Endothelial cell of umbilical vein (primary cell): ENCODE results near the gene ENOPH1. TPM values are rescaled to one million over a fixed set of nuclear protein-coding genes. Genes with fewer than 3 reads are reported as not detected.

Source experiments
- BruUV-seq: library from RNA; stranded (reverse); fragments of 400-500 nt; replicated peaks from 2 replicates; lab custom pipeline; 2021; lab: Mats Ljungman, UMichigan
- CTCF ChIA-PET: fragments of 300-600, 350-600 bp; sonication (Branson Sonifier 250); formaldehyde crosslinking; loops from one replicate; lab custom pipeline; 2021; ENCODE audit warnings: antibody characterized with exemption, inconsistent platforms; lab: Charles Lee
- POLR2A ChIA-PET: fragments of 300-600, 350-600 bp; sonication (Branson Sonifier 250); formaldehyde crosslinking; loops from one replicate; lab custom pipeline; 2021; ENCODE audit warnings: antibody characterized with exemption, inconsistent platforms; lab: Charles Lee
- DNase-seq: peaks from one replicate; pipeline ENCODE4 v3.0.0-alpha.2; 2011; ENCODE audit warnings: low read depth, low spot score
- FAIRE-seq: peaks from 2 replicates; lab custom pipeline; 2011; peaks lifted over from hg19 to GRCh38; lab: Jason Lieb, UNC
- H2AFZ ChIP-seq: 2 replicates; pipeline ENCODE4 v1.6.0; 2012; ENCODE audit warnings: low read depth, low read length, control low read depth, inconsistent platforms
- H3K27ac ChIP-seq: 2 replicates; pipeline ENCODE4 v1.5.1; 2011; ENCODE audit warnings: low read depth, mild to moderate bottlenecking, control low read depth, low read length, moderate library complexity; ENCODE audit not compliant: insufficient read depth
- H3K27me3 ChIP-seq, 2 experiments: 2 replicates each; pipeline versions ENCODE4 v1.6.0 to v1.6.1; 2011; ENCODE audit warnings: low read length in 2 of 2, mixed read lengths in 1 of 2; ENCODE audit not compliant: control insufficient read depth in 2 of 2, insufficient read depth in 2 of 2
- H3K36me3 ChIP-seq, 2 experiments: 2 replicates in 1 of 2; 3 replicates in 1 of 2; pipeline ENCODE4 v1.5.1; 2011; ENCODE audit warnings: low read length in 2 of 2, mild to moderate bottlenecking in 1 of 2, moderate library complexity in 1 of 2; ENCODE audit not compliant: control insufficient read depth in 2 of 2, insufficient read depth in 2 of 2; ENCODE audit errors: extremely low read depth in 1 of 2
- H3K4me1 ChIP-seq: 3 replicates; pipeline ENCODE4 v1.5.1; 2011; ENCODE audit warnings: mild to moderate bottlenecking, low read length; ENCODE audit not compliant: control insufficient read depth, insufficient read depth; ENCODE audit errors: extremely low read depth
- H3K4me2 ChIP-seq: 2 replicates; pipeline ENCODE4 v1.6.1; 2011; ENCODE audit warnings: low read length, control low read depth, mixed read lengths; ENCODE audit not compliant: insufficient read depth
- H3K4me3 ChIP-seq, 3 experiments: fragments of 200-600 bp in 1 of 3; sonication (generic), shearing (Covaris generic) in 1 of 3; replicated peaks in 1 of 3; 2 replicates each; pipeline ENCODE4 v1.5.1; 2011 to 2016; ENCODE audit warnings: control low read depth in 3 of 3, low read length in 3 of 3, mild to moderate bottlenecking in 2 of 3, inconsistent platforms in 1 of 3, low read depth in 1 of 3, moderate library complexity in 1 of 3; ENCODE audit not compliant: insufficient read depth in 1 of 3
- H3K79me2 ChIP-seq: 2 replicates; pipeline ENCODE4 v1.6.0; 2012; ENCODE audit warnings: low read length, inconsistent platforms; ENCODE audit not compliant: control insufficient read depth, insufficient read depth
- H3K9ac ChIP-seq: replicated peaks from 2 replicates; pipeline ENCODE3; 2011; ENCODE audit warnings: low read length, control low read depth; ENCODE audit not compliant: insufficient read depth; ENCODE audit errors: extremely low read depth
- H3K9me1 ChIP-seq: replicated peaks from 3 replicates; pipeline ENCODE4 v1.6.0; 2011; ENCODE audit warnings: mild to moderate bottlenecking, low read length; ENCODE audit not compliant: control insufficient read depth, insufficient read depth; ENCODE audit errors: extremely low read depth
- H3K9me3 ChIP-seq: replicated peaks from 2 replicates; pipeline ENCODE4 v1.5.1; 2012; ENCODE audit warnings: low read length, inconsistent platforms; ENCODE audit not compliant: control insufficient read depth, insufficient read depth
- H4K20me1 ChIP-seq: replicated peaks from 2 replicates; pipeline ENCODE3; 2011; ENCODE audit warnings: mild to moderate bottlenecking, low read length; ENCODE audit not compliant: control insufficient read depth, insufficient read depth; ENCODE audit errors: extremely low read depth
- CTCF ChIP-seq, 2 donors: IDR thresholded peaks; 1 replicate in 1 of 2; 2 replicates in 1 of 2; pipeline ENCODE4 v1.5.1; 2011; ENCODE audit warnings: low read length in 2 of 2, mild to moderate bottlenecking in 2 of 2, moderate library complexity in 2 of 2, control low read depth in 1 of 2, inconsistent platforms in 1 of 2, low read depth in 1 of 2; ENCODE audit not compliant: insufficient read depth in 1 of 2; ENCODE audit errors: extremely low read depth in 1 of 2
- EZH2 ChIP-seq: IDR thresholded peaks from 2 replicates; pipeline ENCODE4 v1.6.1; 2012; ENCODE audit warnings: borderline replicate concordance, low read depth, mild to moderate bottlenecking, moderate library complexity, low read length, inconsistent platforms; ENCODE audit not compliant: severe bottlenecking
- FOS ChIP-seq: IDR thresholded peaks from 2 replicates; pipeline ENCODE4 v1.6.1; 2011; ENCODE audit warnings: mild to moderate bottlenecking, low read length, moderate library complexity, borderline replicate concordance; ENCODE audit not compliant: insufficient read depth
- GATA2 ChIP-seq: IDR thresholded peaks from 2 replicates; pipeline ENCODE4 v1.7.0; 2011; ENCODE audit warnings: low read depth, mild to moderate bottlenecking, moderate library complexity, mixed read lengths, low read length; ENCODE audit not compliant: insufficient read length, insufficient read depth
- JUN ChIP-seq: IDR thresholded peaks from 2 replicates; pipeline ENCODE4 v1.6.1; 2011; ENCODE audit warnings: borderline replicate concordance, low read depth; ENCODE audit not compliant: insufficient read length, insufficient read depth
- MYC ChIP-seq: IDR thresholded peaks from one replicate; pipeline ENCODE4 v1.6.1; 2011; ENCODE audit warnings: mild to moderate bottlenecking, low read depth, low read length
- POLR2A ChIP-seq: IDR thresholded peaks from 2 replicates; pipeline ENCODE4 v1.6.1; 2012; ENCODE audit warnings: low read depth, mild to moderate bottlenecking, control low read depth, low read length
- POLR2AphosphoS5 ChIP-seq: IDR thresholded peaks from 2 replicates; pipeline ENCODE4 v1.6.1; 2012; ENCODE audit warnings: low read depth, mild to moderate bottlenecking, control low read depth, low read length, moderate library complexity; ENCODE audit not compliant: insufficient read depth
- dilution Hi-C: fragments of 300-500 bp; cut with MboI; formaldehyde crosslinking; loops from one replicate; pipeline ENCODE4 v1.15.0; 2019; ENCODE audit warnings: low sequenced_read_pairs; ENCODE audit not compliant: extremely low pct_ligation_motif_present
- intact Hi-C: fragments of 100-400 bp; cut with micrococcal nuclease; formaldehyde crosslinking; loops from one replicate; pipeline ENCODE4 v1.10.0; 2022
- polyA plus RNA-seq, 4 experiments: library from polyadenylated mRNA; depleted of rRNA in 3 of 4; stranded (reverse) in 3 of 4; unstranded in 1 of 4; fragments of >200 nt; gene quantifications; 2 replicates each; pipeline versions ENCODE4 v1.2.1 to v1.2.3, GENCODE V29; 2011 to 2012; ENCODE audit warnings: missing spikeins in 1 of 4
- total RNA-seq: library from RNA; stranded (reverse); gene quantifications from 2 replicates; pipeline ENCODE4 v1.2.3, GENCODE V29; 2021
- TF ChIP-seq, protein P1 (sequence below): IDR thresholded peaks from 2 replicates; pipeline ENCODE4 v1.6.1; 2011; ENCODE audit not compliant: insufficient read depth, insufficient read length

The ENOPH1 gene
- total and polyA plus RNA-seq, 2 donors (not counting 3 experiments of a cell fraction or from before 2014, with no cell fraction given): 11.1 to 35.0 TPM

- no peaks in the 10 kb centered on the region for H3K36me3 ChIP-seq
- H3K27me3 ChIP-seq: no peaks in the 10 kb centered on the region
- ChIA-PET CTCF (interaction anchor here (1.2 to 1.6 kb wide), 2 partner anchors 48 to 357 kb away, joined by 4 to 5 read pairs; no protein-coding TSS in a partner anchor), POLR2A (interaction anchor here (0.6 kb wide), 1 partner anchor 598 kb away, joined by 3 read pairs; no protein-coding TSS in a partner anchor)
- dilution Hi-C loops: no loop called here
- DNase-seq (no peak), FAIRE-seq (no peak)
- intact Hi-C loops: no loop called here
- H3K4me3 ChIP-seq: no peak overlapping the region
- no TSS peak for BruUV-seq
- no peak for TF ChIP-seq POLR2A
- TF ChIP-seq, protein P1, sequence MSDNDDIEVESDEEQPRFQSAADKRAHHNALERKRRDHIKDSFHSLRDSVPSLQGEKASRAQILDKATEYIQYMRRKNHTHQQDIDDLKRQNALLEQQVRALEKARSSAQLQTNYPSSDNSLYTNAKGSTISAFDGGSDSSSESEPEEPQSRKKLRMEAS: no peak
- no peak for TF ChIP-seq EZH2
- TF ChIP-seq JUN: no peak
- no peak for TF ChIP-seq FOS
- no peak for TF ChIP-seq CTCF (IDR thresholded peaks at IDR 0.05; ENCODE audit: extremely low read depth in 1 of 2, insufficient read depth in 1 of 2, low read depth in 1 of 2, low read length in 2 of 2)
- TF ChIP-seq MYC: no peak
- no peak for TF ChIP-seq GATA2
- TF ChIP-seq POLR2AphosphoS5: no peak
- H3K79me2 ChIP-seq: peaks cover 2% of the 10 kb centered on the region
- no peak overlapping the region for H2AFZ ChIP-seq
- H3K9ac ChIP-seq: no peak overlapping the region
- H3K4me2 ChIP-seq: no peak overlapping the region
- H3K27ac ChIP-seq: no peak overlapping the region
- H4K20me1 ChIP-seq: no peaks in the 10 kb centered on the region
- H3K4me1 ChIP-seq: no peaks in the 10 kb centered on the region
- no peaks in the 10 kb centered on the region for H3K9me3 ChIP-seq
- H3K9me1 ChIP-seq: no peaks in the 10 kb centered on the region
Measured at GRCh38 chr4:82381661-82382296, 48.6 kb upstream of the ENOPH1 start.
